Stomach (tissue), 4 donors: Measurements from ENCODE around the gene PPM1F.

Source experiments
- CTCF ChIP-seq, 7 experiments: fragments of 450-650 bp in 4 of 7; fragments of 200-600 bp in 3 of 7; sonication (generic) in 3 of 7; IDR thresholded peaks; one replicate each; pipeline ENCODE4 v1.5.1; 2016 to 2019; ENCODE audit warnings: antibody characterized with exemption in 7 of 7, control low read depth in 2 of 7, mild to moderate bottlenecking in 1 of 7
- EP300 ChIP-seq: sonication (generic); formaldehyde crosslinking; IDR thresholded peaks from one replicate; pipeline ENCODE4 v1.6.1; 2017; ENCODE audit warnings: antibody characterized with exemption
- POLR2A ChIP-seq, 4 donors: fragments of 450-650 bp; IDR thresholded peaks; one replicate each; pipeline ENCODE4 v1.6.1; 2016; ENCODE audit warnings: antibody characterized with exemption in 4 of 4, control low read depth in 2 of 4, mild to moderate bottlenecking in 1 of 4, moderate library complexity in 1 of 4

DNA sequence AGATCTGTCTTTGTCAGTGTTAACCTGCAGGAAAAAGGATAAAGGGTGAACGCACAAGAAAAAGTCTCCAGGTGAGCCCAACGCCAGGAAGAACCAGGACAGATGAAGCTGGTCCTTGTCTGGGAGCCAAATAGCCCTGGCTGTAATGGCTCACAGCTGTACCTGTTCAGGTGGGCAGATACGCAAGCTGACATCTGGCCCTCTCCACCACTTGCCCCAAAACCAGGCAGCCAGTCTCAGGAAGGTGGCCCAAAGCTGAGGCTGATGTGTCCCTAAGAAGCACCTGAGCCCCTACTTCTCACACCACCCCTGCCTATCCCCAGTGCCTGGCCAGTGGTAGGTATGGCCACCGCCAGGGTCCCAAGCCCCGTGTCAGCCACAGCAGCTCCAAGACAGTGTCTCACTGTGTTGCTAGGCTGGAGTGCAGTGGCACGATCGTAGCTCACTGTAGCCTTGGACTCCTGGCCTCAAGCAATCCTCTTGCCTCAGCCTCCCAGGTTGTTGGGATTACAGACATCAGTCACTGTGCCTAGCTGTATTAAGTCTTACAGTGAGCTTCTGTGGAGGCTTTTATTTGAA is 15.1 kb upstream of the PPM1F start:
- no peak for TF ChIP-seq CTCF (IDR thresholded peaks at IDR 0.05)
- no peak for TF ChIP-seq POLR2A (IDR thresholded peaks at IDR 0.05)
- TF ChIP-seq EP300: no peak
